Middle frontal gyrus (tissue), 1 donor: ENCODE data around the gene ADGRG7.
"Not testable (repeated sequence)": the region's sequence is repeated elsewhere in the genome, so short reads cannot be mapped to it uniquely, and the experiment has no call there.

Experiments
- DNase-seq: peaks from one replicate; pipeline ENCODE4 v3.0.0-alpha.2; 2015; ENCODE audit warnings: low spot score; ENCODE audit errors: extremely low spot score

Gene ADGRG7

GRCh38 chr3:100641471-100642032 is 32.2 kb downstream of the ADGRG7 start:
- DNase-seq, result no peak

- no peak for DNase-seq
These were observed 36.5 kb downstream of the ADGRG7 start for GRCh38 chr3:100645913-100646312.

GRCh38 chr3:100647171-100647570 is 37.8 kb downstream of the ADGRG7 start:
- DNase-seq, result no peak

GRCh38 chr3:100647657-100648056 is 38.3 kb downstream of the ADGRG7 start:
- DNase-seq, result no peak

GRCh38 chr3:100650651-100651619 is 41.5 kb downstream of the ADGRG7 start:
- DNase-seq, result no peak

- no peak for DNase-seq
These were observed 44.3 kb downstream of the ADGRG7 start for GRCh38 chr3:100653604-100654294.

GRCh38 chr3:100656945-100657344 is 47.5 kb downstream of the ADGRG7 start:
- DNase-seq, result no peak

GRCh38 chr3:100661294-100661693 is 51.9 kb downstream of the ADGRG7 start:
- not testable (repeated sequence) for DNase-seq

GRCh38 chr3:100662113-100662823 is 52.9 kb downstream of the ADGRG7 start:
- no peak for DNase-seq

- no peak for DNase-seq
These were observed 55.8 kb downstream of the ADGRG7 start for GRCh38 chr3:100665230-100665629.

GRCh38 chr3:100666699-100667098 is 57.3 kb downstream of the ADGRG7 start:
- DNase-seq, result not testable (repeated sequence)

- DNase-seq, result not testable (repeated sequence)
These were observed 57.9 kb downstream of the ADGRG7 start for GRCh38 chr3:100667316-100667715.

GRCh38 chr3:100670995-100671394 is 61.6 kb downstream of the ADGRG7 start:
- not testable (repeated sequence) for DNase-seq

- no peak for DNase-seq
These were observed 72.1 kb downstream of the ADGRG7 start for GRCh38 chr3:100681496-100681895.

GRCh38 chr3:100682056-100682853 is 72.9 kb downstream of the ADGRG7 start:
- no peak for DNase-seq

GRCh38 chr3:100682854-100683760 is 73.7 kb downstream of the ADGRG7 start:
- no peak for DNase-seq

- DNase-seq, result no peak
These were observed 83.8 kb downstream of the ADGRG7 start for GRCh38 chr3:100693225-100693624.

- DNase-seq, result no peak
These were observed 86.3 kb downstream of the ADGRG7 start for GRCh38 chr3:100695696-100696095.

GRCh38 chr3:100696161-100696560 is 86.8 kb downstream of the ADGRG7 start:
- no peak for DNase-seq
